NCI-H526 (cell line): Measurements from ENCODE around the gene NDRG4.

Source experiments
- DNase-seq, 2 experiments: peaks; one replicate each; lab custom pipeline; 2025; lab: John Stamatoyannopoulos, UW

NDRG4 gene

DNA sequence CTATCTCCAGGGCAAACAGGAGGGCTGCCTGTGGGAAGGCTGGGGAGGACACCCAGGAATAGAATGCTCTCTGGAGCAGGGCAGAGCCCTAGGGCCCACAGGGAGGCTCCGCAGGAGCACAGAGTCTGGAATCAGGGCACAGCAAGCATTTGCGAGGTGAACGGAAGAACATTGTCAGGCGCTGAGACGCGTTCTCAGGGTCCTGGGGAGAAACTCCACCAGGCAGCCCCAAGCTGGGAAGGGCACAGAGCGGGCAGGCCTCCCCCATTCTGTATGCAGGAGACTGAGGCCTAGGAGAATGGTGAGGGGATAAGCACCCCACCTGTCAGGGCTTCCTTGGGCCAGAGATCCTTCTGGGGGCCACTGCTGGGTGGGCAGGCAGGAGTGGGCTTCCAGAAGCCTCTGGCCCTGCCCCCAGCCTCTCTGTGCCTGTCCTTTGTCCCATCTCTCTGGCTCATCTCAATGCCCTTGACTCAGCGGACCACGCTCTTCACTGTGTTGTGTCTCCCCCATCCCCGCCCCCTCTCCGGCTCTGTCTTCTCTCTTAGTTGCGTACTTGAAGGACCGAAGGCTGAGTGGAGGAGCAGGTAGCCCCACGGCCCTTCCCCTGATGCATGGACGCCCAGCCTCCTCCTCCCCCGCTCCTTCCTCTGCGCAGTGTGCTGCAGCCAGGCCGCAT lies 10.3 kb downstream of the NDRG4 start:
- no peak for DNase-seq

DNA sequence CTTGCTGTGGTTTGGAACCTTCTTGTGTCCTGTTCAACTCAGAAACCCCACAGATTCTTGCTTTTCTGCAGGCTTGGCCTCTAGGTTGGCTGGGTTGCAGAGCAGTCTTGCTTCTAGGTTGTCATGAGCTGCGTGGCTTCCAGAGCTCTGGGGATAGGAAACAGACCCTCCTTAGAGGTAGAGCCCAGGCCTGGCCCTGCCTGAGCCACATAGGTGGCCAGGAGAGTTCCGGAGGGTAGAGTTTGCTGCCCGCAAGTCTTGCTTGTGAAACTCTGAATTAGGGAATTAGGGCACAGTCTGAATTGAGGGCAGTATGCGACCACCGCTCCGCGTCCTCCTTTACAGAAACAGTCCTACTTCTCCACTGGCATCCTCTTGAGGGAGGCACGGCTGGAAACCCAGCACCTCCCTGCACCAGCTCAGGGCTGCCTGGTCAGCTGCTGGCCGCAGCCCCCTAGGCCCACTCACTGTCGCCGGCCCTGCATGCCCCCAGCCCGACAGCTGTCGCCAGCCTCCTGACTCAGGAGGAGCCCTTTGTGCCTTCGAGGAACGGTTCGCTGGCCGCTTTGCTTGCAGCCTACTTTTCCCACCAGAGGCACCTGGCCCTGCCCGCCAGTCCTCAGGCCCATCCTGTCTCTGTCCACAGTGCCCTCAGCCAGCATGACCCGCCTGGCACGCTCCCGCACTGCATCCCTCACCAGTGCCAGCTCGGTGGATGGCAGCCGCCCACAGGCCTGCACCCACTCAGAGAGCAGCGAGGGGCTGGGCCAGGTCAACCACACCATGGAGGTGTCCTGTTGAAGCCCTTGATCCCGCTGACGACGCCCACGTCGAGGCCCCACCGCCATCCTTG lies 11.1 kb downstream of the NDRG4 start:
- DNase-seq = no peak

DNA sequence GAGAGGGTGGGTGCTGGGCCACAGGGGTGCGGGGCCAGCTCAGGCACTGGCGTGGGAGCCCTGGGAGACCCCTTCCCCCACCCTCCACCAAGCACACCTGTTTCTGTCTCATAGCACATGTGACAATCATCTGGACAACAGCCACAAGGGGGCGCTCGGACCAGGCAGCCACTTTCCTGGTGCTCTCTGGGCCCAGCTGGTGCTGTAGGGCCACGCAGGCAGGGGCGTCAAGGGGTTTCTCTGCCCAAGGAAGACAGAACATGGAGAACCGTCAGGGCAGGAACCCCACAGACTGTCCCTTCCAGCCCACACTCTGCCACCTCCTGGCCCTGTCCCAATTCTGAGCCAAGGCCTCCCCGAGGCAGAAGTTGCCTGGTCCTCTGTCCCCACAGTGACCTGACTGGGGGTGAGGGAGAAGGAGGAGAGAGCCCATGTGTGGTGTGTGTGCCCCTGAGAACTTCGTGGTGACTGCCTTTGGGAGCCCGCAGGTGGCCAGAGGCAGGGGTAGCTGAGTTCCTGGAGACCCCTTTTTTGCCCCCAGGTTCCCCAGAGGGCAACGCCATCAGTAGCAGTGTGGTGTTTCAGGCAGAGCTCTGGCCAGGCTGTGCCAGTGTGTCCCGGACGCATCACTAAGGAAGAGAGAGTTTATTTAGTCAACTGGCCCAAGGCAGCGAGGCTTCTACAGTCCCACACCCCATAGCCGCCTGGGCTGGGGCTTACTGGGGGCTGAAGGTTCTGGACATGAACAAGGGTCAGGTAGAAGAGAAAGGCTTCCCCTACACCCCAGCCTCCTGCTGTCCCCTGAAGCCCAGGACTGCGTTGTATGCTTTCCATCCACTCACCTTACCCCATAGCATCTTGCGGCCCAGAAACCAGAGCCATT lies 12.2 kb downstream of the NDRG4 start:
- DNase-seq = peak in 1 of 2 experiments; percentile 74

DNA sequence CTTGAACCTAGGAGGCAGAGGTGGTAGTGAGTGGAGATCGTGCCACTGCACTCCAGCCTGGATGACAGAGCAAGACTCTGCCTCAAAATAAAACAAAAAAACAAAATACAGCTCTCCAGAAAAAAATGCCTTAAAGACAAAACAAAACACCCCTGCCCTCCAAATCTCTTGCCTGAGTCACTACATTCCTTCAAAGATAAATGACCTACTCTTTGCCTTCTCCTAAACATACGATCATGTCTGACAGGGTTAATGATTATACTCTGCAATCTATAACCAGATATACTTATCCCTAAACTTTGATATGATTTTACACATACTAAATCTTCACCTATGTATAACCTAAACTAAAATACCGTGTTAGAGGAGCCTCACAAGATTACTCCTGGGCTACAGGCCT lies 13.9 kb downstream of the NDRG4 start:
- DNase-seq = no peak

DNA sequence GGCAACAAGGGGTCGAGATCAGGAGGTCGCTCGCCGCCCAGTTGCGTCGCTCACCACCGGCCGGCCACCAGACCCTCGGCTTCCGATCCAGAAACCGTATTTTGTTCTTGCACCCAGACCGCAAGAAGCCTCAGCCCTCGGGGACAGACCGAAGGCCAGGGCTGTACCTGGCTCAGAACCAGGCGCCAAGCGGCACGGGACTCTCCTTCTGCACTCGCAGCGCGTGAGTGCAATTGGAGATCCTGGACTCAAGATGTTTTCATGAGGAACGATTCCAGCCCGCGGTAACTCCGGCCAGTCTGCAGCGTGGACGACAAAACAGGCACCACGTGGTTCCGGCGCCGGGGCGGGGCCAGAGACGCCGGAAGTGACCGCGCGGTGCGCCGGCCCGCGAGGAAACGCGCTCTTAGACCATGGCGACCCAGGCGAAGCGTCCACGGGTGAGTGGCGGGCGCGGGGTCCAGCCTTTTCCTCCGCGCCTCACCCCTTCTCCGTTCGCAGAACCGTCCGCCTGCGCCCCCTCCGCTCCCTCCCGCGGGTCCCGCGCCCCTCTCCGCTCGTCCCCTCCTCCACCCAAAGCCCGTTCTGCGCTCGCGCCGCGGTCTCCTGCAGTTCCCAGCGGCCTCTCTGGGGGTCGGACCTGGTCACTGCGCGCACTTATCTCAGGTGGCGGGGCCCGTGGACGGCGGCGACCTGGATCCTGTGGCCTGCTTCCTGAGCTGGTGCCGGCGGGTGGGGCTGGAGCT lies 15.4 kb downstream of the NDRG4 start, which contains the start of gene SETD6:
SETD6 (plus strand) TSS at position 393 of the 746 bp plus-strand sequence; CDS start at position 414, 21 bp downstream.
- peak; percentile 63 to 85 for DNase-seq

DNA sequence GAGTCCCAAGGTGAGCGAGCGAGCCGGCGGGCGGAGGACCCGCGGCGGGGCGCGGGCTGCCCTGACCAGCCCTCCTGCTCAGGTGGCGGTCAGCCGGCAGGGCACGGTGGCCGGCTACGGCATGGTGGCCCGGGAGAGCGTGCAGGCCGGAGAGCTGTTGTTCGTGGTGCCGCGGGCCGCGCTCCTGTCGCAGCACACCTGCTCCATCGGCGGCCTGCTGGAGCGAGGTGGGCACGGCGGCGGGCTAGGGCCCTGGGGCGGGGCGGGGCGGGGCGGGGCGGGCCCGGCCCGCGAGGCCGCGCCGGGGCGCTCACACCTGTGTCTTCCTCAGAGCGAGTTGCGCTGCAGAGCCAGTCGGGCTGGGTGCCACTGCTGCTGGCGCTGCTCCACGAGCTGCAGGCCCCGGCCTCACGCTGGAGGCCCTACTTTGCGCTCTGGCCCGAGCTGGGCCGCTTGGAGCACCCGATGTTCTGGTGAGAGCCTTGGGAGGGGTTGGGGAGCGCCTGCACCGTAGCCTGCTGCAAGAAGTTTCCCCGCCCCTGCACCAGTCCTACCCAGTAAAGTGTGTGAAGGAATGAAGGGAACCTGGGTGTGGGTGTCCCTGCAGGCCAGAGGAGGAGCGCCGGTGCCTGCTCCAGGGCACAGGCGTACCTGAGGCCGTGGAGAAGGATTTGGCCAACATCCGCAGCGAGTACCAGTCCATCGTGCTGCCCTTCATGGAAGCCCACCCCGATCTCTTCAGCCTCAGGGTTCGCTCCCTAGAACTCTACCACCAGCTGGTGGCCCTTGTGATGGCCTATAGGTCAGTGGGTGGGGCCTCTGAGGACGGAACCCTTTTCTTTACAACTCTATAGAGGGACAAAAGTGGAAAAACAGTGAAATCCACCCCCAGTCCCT lies 16.2 kb downstream of the NDRG4 start:
- peak in 1 of 2 experiments; percentile 67 for DNase-seq

DNA sequence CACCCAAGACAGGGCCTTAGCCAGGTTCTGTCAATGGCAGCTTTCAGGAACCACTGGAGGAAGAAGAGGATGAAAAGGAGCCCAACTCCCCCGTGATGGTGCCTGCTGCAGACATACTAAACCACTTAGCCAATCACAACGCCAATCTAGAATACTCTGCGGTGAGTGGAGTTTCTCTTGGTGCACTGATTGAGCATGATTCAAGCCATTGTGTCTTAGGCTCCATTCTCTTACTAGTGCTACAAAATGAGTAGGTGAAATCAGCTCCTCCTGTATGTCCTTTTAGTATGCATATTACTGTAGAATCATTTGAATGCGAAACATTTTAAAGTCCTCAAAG lies 16.8 kb downstream of the NDRG4 start:
- DNase-seq = no peak

DNA sequence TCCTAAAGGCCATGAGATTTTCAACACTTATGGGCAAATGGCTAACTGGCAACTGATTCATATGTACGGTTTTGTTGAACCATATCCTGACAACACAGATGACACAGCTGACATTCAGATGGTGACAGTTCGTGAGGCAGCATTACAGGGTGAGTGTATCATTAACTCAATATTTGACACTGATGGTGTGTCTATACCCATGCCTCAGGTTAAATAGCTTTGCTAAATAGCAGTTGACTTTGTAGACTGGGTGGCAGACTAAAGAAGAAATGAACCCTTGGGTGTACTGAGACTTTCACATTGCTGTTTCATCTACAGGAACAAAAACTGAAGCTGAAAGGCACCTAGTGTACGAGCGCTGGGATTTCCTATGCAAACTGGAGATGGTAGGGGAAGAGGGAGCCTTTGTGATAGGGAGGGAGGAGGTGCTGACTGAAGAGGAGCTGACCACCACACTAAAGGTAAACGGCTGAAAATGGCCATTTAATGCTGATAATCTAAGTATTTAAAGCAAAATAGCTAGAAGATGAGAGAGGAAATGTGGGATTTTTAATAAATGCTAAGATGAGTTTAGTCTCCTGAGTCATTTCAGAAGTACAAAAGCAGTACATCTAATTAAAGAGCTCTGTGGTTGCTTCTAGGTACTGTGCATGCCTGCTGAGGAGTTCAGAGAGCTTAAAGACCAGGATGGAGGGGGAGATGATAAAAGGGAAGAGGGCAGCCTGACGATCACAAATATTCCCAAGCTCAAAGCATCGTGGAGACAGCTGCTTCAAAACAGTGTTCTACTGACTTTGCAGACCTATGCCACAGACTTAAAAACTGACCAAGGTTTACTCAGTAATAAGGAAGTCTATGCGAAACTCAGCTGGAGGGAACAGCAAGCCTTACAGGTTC lies 18.4 kb downstream of the NDRG4 start:
- no peak for DNase-seq

DNA sequence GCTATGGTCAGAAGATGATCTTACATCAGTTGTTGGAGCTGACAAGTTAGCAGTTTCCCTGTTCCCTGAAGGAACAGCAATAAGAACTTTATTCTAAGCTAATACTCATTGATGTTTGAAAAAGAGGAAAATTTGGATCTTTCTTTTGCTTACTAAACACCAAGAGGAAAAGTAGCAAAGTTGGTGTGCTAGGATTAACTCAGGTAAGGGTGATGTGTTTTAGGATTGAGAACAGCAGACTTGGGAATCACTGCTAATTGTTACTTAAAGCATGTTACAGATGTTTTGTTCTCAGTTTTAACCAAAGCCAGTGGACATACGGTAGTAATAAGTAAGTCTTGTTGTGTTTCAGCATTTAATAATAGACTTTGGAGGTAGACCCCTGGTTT lies 19.0 kb downstream of the NDRG4 start:
- no peak for DNase-seq

DNA sequence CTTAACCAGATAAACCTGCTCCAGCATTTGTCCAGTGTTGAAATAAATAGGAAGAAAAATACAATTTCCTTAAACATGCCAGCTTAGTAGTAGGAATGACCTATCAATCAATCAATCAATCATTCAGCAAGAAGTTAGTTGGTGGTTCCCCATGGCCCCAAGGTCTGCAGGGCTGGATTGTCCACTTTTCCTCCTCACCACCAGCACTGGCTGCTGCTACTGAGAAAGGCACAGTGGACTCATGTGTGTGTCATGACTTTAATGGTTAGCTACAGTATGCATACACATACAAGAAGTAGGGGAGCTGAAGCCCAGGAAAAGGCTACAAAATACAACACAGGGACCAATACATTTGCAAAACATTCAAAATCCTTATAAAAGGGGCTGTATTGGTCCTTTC lies 19.8 kb downstream of the NDRG4 start:
- no peak for DNase-seq

DNA sequence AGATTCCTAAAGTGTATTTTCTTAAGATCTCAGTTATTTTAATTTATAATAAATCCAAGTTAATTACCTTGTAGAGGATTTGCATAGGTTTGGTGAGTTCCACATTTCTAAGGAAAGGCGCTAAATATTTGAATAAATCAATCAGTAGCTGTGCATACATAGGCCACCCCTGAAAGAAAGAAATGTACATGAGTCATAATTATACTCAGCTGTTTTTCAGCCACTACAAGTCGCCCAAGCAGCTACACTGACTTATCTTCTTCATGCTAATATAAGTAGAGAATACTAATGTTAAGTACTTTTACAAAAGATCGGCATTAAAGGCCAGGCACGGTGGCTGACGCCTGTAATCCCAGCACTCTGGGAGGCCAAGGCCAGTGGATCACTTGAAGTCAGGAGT lies 30.2 kb downstream of the NDRG4 start:
- no peak for DNase-seq

DNA sequence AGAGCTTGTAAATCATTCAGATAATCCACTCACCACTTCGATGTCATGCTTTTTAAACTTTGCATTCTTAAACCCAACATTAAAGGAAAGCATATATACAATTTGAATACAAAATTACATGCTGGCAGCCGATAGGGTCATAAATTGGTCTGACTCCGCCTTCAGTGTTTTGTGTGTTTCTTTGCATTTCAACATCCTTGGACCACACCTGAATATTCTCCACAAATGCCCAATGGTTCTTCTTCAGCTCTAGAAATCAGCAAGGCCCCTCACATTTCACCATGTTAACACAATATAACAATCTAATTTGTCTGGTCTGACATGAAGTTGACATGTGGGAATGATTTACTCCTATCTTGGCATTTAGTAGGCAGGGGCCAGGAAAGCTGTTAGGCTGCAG lies 32.5 kb downstream of the NDRG4 start:
- DNase-seq = no peak

DNA sequence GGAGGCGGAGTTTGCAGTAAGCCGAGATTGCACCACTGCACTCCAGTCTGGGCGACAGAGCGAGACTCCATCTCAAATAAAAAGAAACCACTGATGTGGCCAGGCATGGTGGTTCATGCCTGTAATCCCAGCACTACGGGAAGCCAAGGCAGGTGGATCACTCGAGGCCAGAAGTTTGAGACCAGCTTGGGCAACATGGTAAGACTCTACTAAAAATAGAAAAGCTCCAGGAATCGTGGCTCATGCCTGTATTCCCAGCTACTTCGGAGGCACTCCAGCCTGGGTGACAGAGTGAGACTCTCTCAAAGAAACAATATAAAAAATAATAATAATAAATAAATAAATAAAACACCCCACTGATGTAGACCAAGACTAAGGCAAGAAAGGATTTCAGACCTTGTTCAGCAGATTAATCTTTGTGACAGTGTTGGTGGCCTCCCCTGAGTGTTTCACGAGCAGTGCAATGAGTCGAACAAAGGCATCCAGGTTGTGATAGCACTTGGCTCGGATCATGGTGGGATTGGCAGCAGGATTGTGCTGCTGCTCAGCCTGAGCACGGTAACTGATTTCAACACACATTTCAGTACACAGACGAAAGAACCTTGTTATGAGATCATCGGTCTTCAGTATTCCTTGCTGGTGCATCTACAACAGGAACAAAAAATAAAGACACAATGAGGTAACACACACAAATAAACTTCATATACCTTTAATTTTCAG lies 34.0 kb downstream of the NDRG4 start:
- no peak for DNase-seq

DNA sequence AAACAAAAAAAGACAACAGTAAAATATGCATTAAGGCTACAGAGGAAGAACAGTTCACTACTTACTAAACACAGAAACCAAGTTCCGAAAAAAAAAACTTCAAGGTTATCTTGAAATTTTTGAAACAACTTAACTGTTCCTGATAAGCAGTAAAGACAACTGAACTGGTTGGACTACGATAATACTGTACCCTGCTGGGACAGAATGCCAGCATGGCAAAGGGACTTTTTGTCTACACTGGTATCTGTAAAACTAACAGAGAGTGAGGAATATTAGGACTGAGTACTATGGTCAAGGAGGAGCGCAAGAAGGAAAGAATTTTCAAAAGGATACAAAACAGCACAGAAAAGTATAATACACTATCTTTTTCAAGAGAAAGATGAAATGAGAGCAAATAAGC lies 35.2 kb downstream of the NDRG4 start:
- no peak for DNase-seq

DNA sequence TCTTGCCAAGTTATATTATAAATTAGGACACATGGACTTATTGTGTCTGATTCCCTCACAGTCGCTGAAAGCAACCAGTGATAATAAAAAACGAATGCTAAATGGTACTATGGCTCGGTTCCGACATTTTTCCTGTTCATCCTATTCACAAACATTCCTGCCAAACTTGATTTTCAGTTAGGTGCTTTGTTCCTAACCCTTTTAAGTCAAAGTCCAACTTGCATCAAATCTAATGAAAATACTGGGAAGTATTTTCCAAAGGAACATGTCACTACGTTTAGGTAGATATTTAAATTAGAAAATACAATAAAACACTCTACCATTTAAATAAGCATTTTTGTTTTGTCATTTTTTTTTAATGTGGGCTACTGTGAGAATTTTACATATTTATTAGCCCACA lies 36.3 kb downstream of the NDRG4 start:
- DNase-seq = no peak

DNA sequence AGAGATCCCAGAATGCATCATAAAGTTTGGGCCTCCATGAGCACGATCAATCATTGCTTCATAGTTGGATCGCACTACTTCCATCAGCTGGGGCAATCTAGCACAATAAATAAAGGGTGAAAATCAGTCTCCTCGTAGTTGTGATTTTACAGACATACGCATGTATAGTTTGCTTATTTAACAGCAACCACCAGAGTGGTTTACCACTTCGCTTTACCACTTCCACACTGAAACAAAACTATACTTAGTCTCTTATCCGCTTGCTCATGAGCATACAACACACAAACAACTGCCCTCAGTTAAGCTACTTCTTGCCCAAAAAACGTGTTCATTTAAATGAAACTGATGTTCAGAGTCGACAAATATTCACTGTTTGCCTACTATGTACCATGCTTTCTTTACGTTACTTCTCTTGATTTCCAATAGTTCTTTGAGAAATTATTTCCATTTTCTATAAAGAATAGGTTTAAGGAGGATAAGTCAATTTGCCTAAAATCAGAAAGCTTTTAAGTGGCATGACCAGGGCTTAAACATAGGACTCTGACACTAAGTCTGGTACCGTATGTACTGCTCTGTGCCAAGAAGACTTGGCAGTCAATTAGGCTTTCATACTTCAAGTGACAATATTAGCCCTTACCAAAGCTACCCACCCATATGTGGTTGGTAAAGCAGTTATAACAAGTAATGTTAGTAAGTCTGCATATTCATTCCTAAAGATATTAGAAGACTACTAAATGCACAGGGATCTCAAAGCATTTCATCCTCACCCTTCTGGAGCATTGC lies 37.4 kb downstream of the NDRG4 start:
- DNase-seq = no peak

DNA sequence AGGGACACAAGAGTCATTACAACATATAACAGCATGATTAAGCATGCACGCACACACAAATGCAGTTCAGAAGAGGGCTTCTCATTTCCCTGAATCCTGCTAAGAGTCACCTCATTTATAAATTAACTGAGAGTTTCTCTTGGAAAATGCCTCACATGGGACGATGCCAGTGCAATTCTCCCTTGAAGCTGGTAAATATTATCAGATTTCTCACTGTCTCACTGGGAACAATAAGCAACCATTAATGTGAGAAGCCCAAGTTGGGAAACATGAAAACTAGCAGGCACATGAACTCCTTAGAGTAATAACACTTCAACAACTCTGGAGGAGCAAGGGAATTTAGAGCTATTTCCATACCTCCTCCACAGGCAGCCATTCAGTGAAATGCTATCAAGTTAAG lies 41.8 kb downstream of the NDRG4 start:
- no peak for DNase-seq

DNA sequence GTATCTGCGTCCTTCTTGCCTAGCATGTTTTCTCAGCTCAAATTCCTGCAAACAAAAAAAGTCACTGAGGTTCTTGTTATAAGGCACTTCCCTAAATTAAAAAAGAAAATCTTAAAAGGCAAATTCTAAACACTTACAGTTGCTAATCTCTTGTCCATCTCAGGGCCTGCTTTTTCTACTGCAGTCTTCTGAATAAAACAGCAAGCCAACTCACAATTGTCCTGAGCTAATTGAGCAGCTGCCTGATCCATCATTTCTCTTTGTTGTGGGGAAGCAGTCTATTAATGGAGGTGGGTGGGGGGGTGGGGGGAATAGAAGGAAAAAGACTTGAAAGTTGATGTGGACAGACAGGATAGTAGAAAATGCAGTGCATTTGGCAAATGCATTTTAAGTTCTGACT lies 42.3 kb downstream of the NDRG4 start:
- no peak for DNase-seq
